ENCODE data around the gene DDX27.

Gene DDX27

GRCh38 chr20:49291200-49291599 is 72.0 kb downstream of the DDX27 start:
- no peak for DNase-seq (ENCODE audit: low spot score)

GRCh38 chr20:49292010-49292409 is 72.8 kb downstream of the DDX27 start:
- DNase-seq (ENCODE audit: low spot score) = no peak

GRCh38 chr20:49293122-49293521 is 73.9 kb downstream of the DDX27 start:
- DNase-seq (ENCODE audit: low spot score) = no peak

Measured in putamen (tissue), 1 donor.